ENCODE data around the gene NXNL2.

Gene NXNL2

GRCh38 chr9:88536951-88537760 is 2.2 kb downstream of the NXNL2 start:
- H3K27me3 Mint-ChIP-seq, result peaks cover 77% of the 10 kb centered on the region
- H3K27ac Mint-ChIP-seq (ENCODE audit: low read depth), result no peak overlapping the region
- H3K4me3 Mint-ChIP-seq, result no peak overlapping the region
- H3K36me3 Mint-ChIP-seq (ENCODE audit: insufficient read depth), result peaks cover 2% of the 10 kb centered on the region
- peaks cover 5% of the 10 kb centered on the region for H3K4me1 Mint-ChIP-seq
- DNase-seq (ENCODE audit: low spot score in 2 of 2) (no peak), ATAC-seq (replicated peaks; ENCODE audit: extremely low read depth, poor library complexity, severe bottlenecking) (no peak)
- H3K9me3 Mint-ChIP-seq, result no peaks in the 10 kb centered on the region

- H3K9me3 Mint-ChIP-seq, result no peaks in the 10 kb centered on the region
- no peak for DNase-seq (ENCODE audit: low spot score in 2 of 2)
- no peak for ATAC-seq (replicated peaks; ENCODE audit: extremely low read depth, poor library complexity, severe bottlenecking)
- peaks cover 5% of the 10 kb centered on the region for H3K4me1 Mint-ChIP-seq
- H3K27me3 Mint-ChIP-seq, result peaks cover 77% of the 10 kb centered on the region
- H3K4me3 Mint-ChIP-seq, result no peak overlapping the region
- peaks cover 2% of the 10 kb centered on the region for H3K36me3 Mint-ChIP-seq (ENCODE audit: insufficient read depth)
- H3K27ac Mint-ChIP-seq (ENCODE audit: low read depth), result no peak overlapping the region
Measured at GRCh38 chr9:88537761-88538091, 2.7 kb downstream of the NXNL2 start.

- Mint-ChIP-seq H3K4me3 (no peak overlapping the region), H3K27me3 (peaks cover 73% of the 10 kb centered on the region), H3K4me1 (peaks cover 5% of the 10 kb centered on the region), H3K9me3 (no peaks in the 10 kb centered on the region), H3K36me3 (ENCODE audit: insufficient read depth) (peaks cover 2% of the 10 kb centered on the region), H3K27ac (ENCODE audit: low read depth) (no peak overlapping the region)
- no peak for DNase-seq (ENCODE audit: low spot score in 2 of 2)
- no peak for ATAC-seq (replicated peaks; ENCODE audit: extremely low read depth, poor library complexity, severe bottlenecking)
Measured at GRCh38 chr9:88538311-88539085, 3.5 kb downstream of the NXNL2 start.

- Mint-ChIP-seq H3K4me3 (no peak overlapping the region), H3K27me3 (peaks cover 73% of the 10 kb centered on the region), H3K4me1 (peaks cover 5% of the 10 kb centered on the region), H3K27ac (ENCODE audit: low read depth) (no peak overlapping the region), H3K9me3 (no peaks in the 10 kb centered on the region), H3K36me3 (ENCODE audit: insufficient read depth) (peaks cover 2% of the 10 kb centered on the region)
- DNase-seq (ENCODE audit: low spot score in 2 of 2) (no peak), ATAC-seq (replicated peaks; ENCODE audit: extremely low read depth, poor library complexity, severe bottlenecking) (no peak)
Measured at GRCh38 chr9:88539246-88539645, 4.3 kb downstream of the NXNL2 start.

GRCh38 chr9:88540251-88540763 is 5.3 kb downstream of the NXNL2 start:
- H3K4me3 Mint-ChIP-seq, result no peak overlapping the region
- no peaks in the 10 kb centered on the region for H3K9me3 Mint-ChIP-seq
- no peak for DNase-seq (ENCODE audit: low spot score in 2 of 2)
- H3K4me1 Mint-ChIP-seq, result peaks cover 5% of the 10 kb centered on the region
- H3K27ac Mint-ChIP-seq (ENCODE audit: low read depth), result no peak overlapping the region
- peaks cover 2% of the 10 kb centered on the region for H3K36me3 Mint-ChIP-seq (ENCODE audit: insufficient read depth)
- ATAC-seq (replicated peaks; ENCODE audit: extremely low read depth, poor library complexity, severe bottlenecking), result no peak
- peaks cover 83% of the 10 kb centered on the region for H3K27me3 Mint-ChIP-seq

GRCh38 chr9:88544245-88544644 is 9.3 kb downstream of the NXNL2 start:
- Mint-ChIP-seq H3K4me1 (no peaks in the 10 kb centered on the region), H3K36me3 (ENCODE audit: insufficient read depth) (peaks cover 2% of the 10 kb centered on the region), H3K9me3 (no peaks in the 10 kb centered on the region), H3K27me3 (peaks cover 59% of the 10 kb centered on the region), H3K27ac (ENCODE audit: low read depth) (no peak overlapping the region), H3K4me3 (no peak overlapping the region)
- no peak for ATAC-seq (replicated peaks; ENCODE audit: extremely low read depth, poor library complexity, severe bottlenecking)
- DNase-seq (ENCODE audit: low spot score in 2 of 2), result no peak

- DNase-seq (ENCODE audit: low spot score in 2 of 2), result no peak
- no peaks in the 10 kb centered on the region for H3K4me1 Mint-ChIP-seq
- H3K27ac Mint-ChIP-seq (ENCODE audit: low read depth), result no peak overlapping the region
- no peak for ATAC-seq (replicated peaks; ENCODE audit: extremely low read depth, poor library complexity, severe bottlenecking)
- peaks cover 12% of the 10 kb centered on the region for H3K27me3 Mint-ChIP-seq
- no peaks in the 10 kb centered on the region for H3K9me3 Mint-ChIP-seq
- no peaks in the 10 kb centered on the region for H3K36me3 Mint-ChIP-seq (ENCODE audit: insufficient read depth)
- no peak overlapping the region for H3K4me3 Mint-ChIP-seq
Measured at GRCh38 chr9:88551546-88552137, 16.7 kb downstream of the NXNL2 start.

- DNase-seq (ENCODE audit: low spot score in 2 of 2) (no peak), ATAC-seq (replicated peaks; ENCODE audit: extremely low read depth, poor library complexity, severe bottlenecking) (no peak)
- Mint-ChIP-seq H3K27me3 (peaks cover 12% of the 10 kb centered on the region), H3K36me3 (ENCODE audit: insufficient read depth) (no peaks in the 10 kb centered on the region), H3K4me1 (no peaks in the 10 kb centered on the region), H3K27ac (ENCODE audit: low read depth) (no peak overlapping the region), H3K4me3 (no peak overlapping the region), H3K9me3 (no peaks in the 10 kb centered on the region)
Measured at GRCh38 chr9:88553350-88553749, 18.4 kb downstream of the NXNL2 start.

- Mint-ChIP-seq H3K27ac (ENCODE audit: low read depth) (no peak overlapping the region), H3K9me3 (no peaks in the 10 kb centered on the region), H3K27me3 (peaks cover 12% of the 10 kb centered on the region), H3K36me3 (ENCODE audit: insufficient read depth) (no peaks in the 10 kb centered on the region), H3K4me1 (no peaks in the 10 kb centered on the region), H3K4me3 (no peak overlapping the region)
- DNase-seq (ENCODE audit: low spot score in 2 of 2), result no peak
- ATAC-seq (replicated peaks; ENCODE audit: extremely low read depth, poor library complexity, severe bottlenecking), result no peak
Measured at GRCh38 chr9:88555268-88555980, 20.4 kb downstream of the NXNL2 start.

GRCh38 chr9:88559661-88560060 is 24.7 kb downstream of the NXNL2 start:
- no peaks in the 10 kb centered on the region for H3K36me3 Mint-ChIP-seq (ENCODE audit: insufficient read depth)
- no peak overlapping the region for H3K27ac Mint-ChIP-seq (ENCODE audit: low read depth)
- no peak for ATAC-seq (replicated peaks; ENCODE audit: extremely low read depth, poor library complexity, severe bottlenecking)
- H3K27me3 Mint-ChIP-seq, result peaks cover 18% of the 10 kb centered on the region
- no peaks in the 10 kb centered on the region for H3K4me1 Mint-ChIP-seq
- H3K4me3 Mint-ChIP-seq, result no peak overlapping the region
- H3K9me3 Mint-ChIP-seq, result no peaks in the 10 kb centered on the region
- no peak for DNase-seq (ENCODE audit: low spot score in 2 of 2)

GRCh38 chr9:88567870-88568269 is 32.9 kb downstream of the NXNL2 start:
- DNase-seq (ENCODE audit: low spot score in 2 of 2) (no peak), ATAC-seq (replicated peaks; ENCODE audit: extremely low read depth, poor library complexity, severe bottlenecking) (no peak)
- no peaks in the 10 kb centered on the region for H3K4me1 Mint-ChIP-seq
- H3K4me3 Mint-ChIP-seq, result no peak overlapping the region
- no peaks in the 10 kb centered on the region for H3K36me3 Mint-ChIP-seq (ENCODE audit: insufficient read depth)
- H3K9me3 Mint-ChIP-seq, result no peaks in the 10 kb centered on the region
- H3K27me3 Mint-ChIP-seq, result peaks cover 9% of the 10 kb centered on the region
- no peak overlapping the region for H3K27ac Mint-ChIP-seq (ENCODE audit: low read depth)

- ATAC-seq (replicated peaks; ENCODE audit: extremely low read depth, poor library complexity, severe bottlenecking) (no peak), DNase-seq (ENCODE audit: low spot score in 2 of 2) (no peak)
- H3K27me3 Mint-ChIP-seq, result peaks cover 28% of the 10 kb centered on the region
- no peaks in the 10 kb centered on the region for H3K4me1 Mint-ChIP-seq
- H3K9me3 Mint-ChIP-seq, result no peaks in the 10 kb centered on the region
- no peaks in the 10 kb centered on the region for H3K36me3 Mint-ChIP-seq (ENCODE audit: insufficient read depth)
- no peak overlapping the region for H3K4me3 Mint-ChIP-seq
- H3K27ac Mint-ChIP-seq (ENCODE audit: low read depth), result no peak overlapping the region
Measured at GRCh38 chr9:88571419-88571818, 36.4 kb downstream of the NXNL2 start.

Measured in central memory CD8-positive, alpha-beta T cell (primary cell).